ENCODE results near the gene ARHGAP23.
"Not testable (repeated sequence)": the region's sequence is repeated elsewhere in the genome, so short reads cannot be mapped to it uniquely, and the experiment has no call there.

The ARHGAP23 gene

GRCh38 chr17:38511150-38512108 lies 83.2 kb downstream of the ARHGAP23 start:
- ChIA-PET POLR2A (ENCODE audit: low non-redundant PET) (no interaction called here), CTCF (interaction anchor here (0.9 kb wide), 1 partner anchor 73 kb away, joined by 5 read pairs; no protein-coding TSS in a partner anchor)
- no peak for TF ChIP-seq CTCF (conservative IDR thresholded peaks at IDR 0.05; ENCODE audit: low read depth)
- DNase-seq (ENCODE audit: low spot score) = peak; percentile 58
- peak overlapping the region; percentile 67 for H3K27ac ChIP-seq

GRCh38 chr17:38512473-38513058 lies 84.3 kb downstream of the ARHGAP23 start:
- H3K27ac ChIP-seq = peak overlapping the region; percentile 67
- DNase-seq (ENCODE audit: low spot score) = no peak
- TF ChIP-seq CTCF (conservative IDR thresholded peaks at IDR 0.05; ENCODE audit: low read depth) = no peak
- CTCF ChIA-PET = no interaction called here
- POLR2A ChIA-PET (ENCODE audit: low non-redundant PET) = no interaction called here

DNA sequence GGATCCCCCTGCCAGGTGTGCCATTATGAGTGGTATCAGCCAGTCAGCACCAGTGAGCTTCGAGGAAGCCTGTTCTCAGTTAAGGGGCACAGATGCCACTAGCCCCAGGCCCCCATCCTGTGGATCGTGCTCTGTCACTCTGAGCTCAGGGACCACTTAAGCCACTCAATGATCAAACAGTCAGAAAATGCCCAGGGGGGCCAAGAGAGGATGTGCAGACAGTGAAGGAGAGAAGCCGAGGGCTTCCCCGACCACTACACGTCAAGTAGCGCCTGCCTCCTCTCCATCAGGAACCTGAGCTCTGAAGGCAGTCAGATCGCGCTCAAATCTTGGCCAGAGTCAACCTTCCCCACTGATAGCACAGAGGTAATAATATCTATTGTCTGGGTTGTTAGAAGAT lies 98.3 kb downstream of the ARHGAP23 start:
- DNase-seq (ENCODE audit: low spot score); POLR2A ChIA-PET (ENCODE audit: low non-redundant PET); CTCF ChIA-PET: not testable (repeated sequence)

DNA sequence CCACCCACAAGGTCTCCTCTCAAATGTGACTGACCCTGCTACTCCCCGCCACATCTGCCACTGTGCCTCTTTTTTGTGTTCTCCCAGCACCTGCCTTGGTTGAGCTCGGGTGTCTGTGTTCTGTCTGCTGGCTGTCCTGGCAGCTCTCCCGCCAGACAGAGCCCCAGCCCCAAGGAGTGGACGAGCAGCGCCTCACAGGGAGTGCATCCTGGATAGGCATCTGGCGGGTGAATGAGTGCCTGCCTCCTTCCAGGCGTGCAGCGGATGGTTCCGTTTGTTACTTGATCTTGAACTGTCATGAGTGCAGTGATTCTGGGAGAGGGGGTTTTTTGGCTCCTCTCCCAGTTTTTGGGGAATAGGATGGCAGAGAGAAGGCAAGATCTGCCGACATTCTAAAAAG lies 99.9 kb downstream of the ARHGAP23 start:
- H3K27ac ChIP-seq; DNase-seq (ENCODE audit: low spot score); POLR2A ChIA-PET (ENCODE audit: low non-redundant PET); CTCF ChIA-PET: not testable (repeated sequence)

More for the DNA sequence above, 98.3 kb downstream of the ARHGAP23 start:
- not testable (repeated sequence) for H3K27ac ChIP-seq

- CTCF ChIA-PET; POLR2A ChIA-PET (ENCODE audit: low non-redundant PET); DNase-seq (ENCODE audit: low spot score); H3K27ac ChIP-seq: not testable (repeated sequence)
Measured at GRCh38 chr17:38530856-38531255, 102.6 kb downstream of the ARHGAP23 start.

- POLR2A ChIA-PET (ENCODE audit: low non-redundant PET); H3K27ac ChIP-seq; DNase-seq (ENCODE audit: low spot score); CTCF ChIA-PET: not testable (repeated sequence)
Measured at GRCh38 chr17:38531761-38532160, 103.5 kb downstream of the ARHGAP23 start.

- no peak overlapping the region for H3K27ac ChIP-seq
- ChIA-PET CTCF (no interaction called here), POLR2A (ENCODE audit: low non-redundant PET) (no interaction called here)
- no peak for TF ChIP-seq CTCF (conservative IDR thresholded peaks at IDR 0.05; ENCODE audit: low read depth)
- no peak for DNase-seq (ENCODE audit: low spot score)
Measured at GRCh38 chr17:38532451-38532850, 104.2 kb downstream of the ARHGAP23 start.

DNA sequence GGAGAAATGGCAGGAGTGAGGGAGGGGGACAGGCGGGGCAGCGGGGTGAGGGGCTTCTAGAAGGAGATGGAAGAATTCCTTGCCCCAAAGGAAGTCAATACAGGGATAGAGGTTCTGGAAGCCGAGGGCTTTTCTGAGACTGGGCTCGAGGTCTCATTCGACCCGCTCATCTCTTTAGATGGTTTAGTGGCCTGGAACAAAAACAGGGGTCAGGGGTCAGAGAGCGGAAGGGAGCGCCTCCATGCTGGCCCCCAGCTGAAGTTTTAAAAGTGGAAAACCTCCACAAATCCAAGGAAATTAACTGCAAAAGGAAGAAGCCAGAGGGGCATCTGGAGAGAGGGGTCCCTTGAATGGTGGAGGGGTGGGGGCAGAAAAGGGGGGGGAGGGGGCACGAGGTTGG lies 105.0 kb downstream of the ARHGAP23 start:
- no peak overlapping the region for H3K27ac ChIP-seq
- no peak for TF ChIP-seq CTCF (conservative IDR thresholded peaks at IDR 0.05; ENCODE audit: low read depth)
- ChIA-PET POLR2A (ENCODE audit: low non-redundant PET) (no interaction called here), CTCF (no interaction called here)
- DNase-seq (ENCODE audit: low spot score) = no peak

All from RWPE1 (cell line).